ENCODE data around the gene CNTNAP2.

CNTNAP2 gene

GRCh38 chr7:146116521-146117222 is at the start of gene CNTNAP2:
TSS of gene CNTNAP2 (plus strand) at chr7:146116801. CDS start at chr7:146116877, 76 bp downstream.
- DNase-seq (ENCODE audit: low spot score), result peak; percentile 67

- peak; percentile 34 for DNase-seq (ENCODE audit: low spot score)
These were observed 48.7 kb upstream of the CNTNAP2 start for GRCh38 chr7:146067880-146068279.

- no peak for DNase-seq (ENCODE audit: low spot score)
These were observed 42.3 kb upstream of the CNTNAP2 start for GRCh38 chr7:146074195-146074765.

- DNase-seq (ENCODE audit: low spot score), result no peak
These were observed 40.3 kb upstream of the CNTNAP2 start for GRCh38 chr7:146076344-146076743.

GRCh38 chr7:146084086-146084485 is 32.5 kb upstream of the CNTNAP2 start:
- no peak for DNase-seq (ENCODE audit: low spot score)

GRCh38 chr7:146090023-146090645 is 26.5 kb upstream of the CNTNAP2 start:
- DNase-seq (ENCODE audit: low spot score), result peak; percentile 6

- no peak for DNase-seq (ENCODE audit: low spot score)
These were observed 22.2 kb upstream of the CNTNAP2 start for GRCh38 chr7:146094356-146094755.

- DNase-seq (ENCODE audit: low spot score), result no peak
These were observed 19.6 kb upstream of the CNTNAP2 start for GRCh38 chr7:146096994-146097393.

- no peak for DNase-seq (ENCODE audit: low spot score)
These were observed 10.3 kb upstream of the CNTNAP2 start for GRCh38 chr7:146106319-146106718.

- DNase-seq (ENCODE audit: low spot score), result no peak
These were observed 3.8 kb upstream of the CNTNAP2 start for GRCh38 chr7:146112755-146113154.

- DNase-seq (ENCODE audit: low spot score), result no peak
These were observed 1.1 kb upstream of the CNTNAP2 start for GRCh38 chr7:146115548-146115850.

- DNase-seq (ENCODE audit: low spot score), result peak; percentile 61
These were observed 615 bp upstream of the CNTNAP2 start for GRCh38 chr7:146115851-146116520.

GRCh38 chr7:146117576-146117975 is 975 bp downstream of the CNTNAP2 start:
- no peak for DNase-seq (ENCODE audit: low spot score)

- DNase-seq (ENCODE audit: low spot score), result no peak
These were observed 2.4 kb downstream of the CNTNAP2 start for GRCh38 chr7:146119002-146119401.

GRCh38 chr7:146123715-146124114 is 7.1 kb downstream of the CNTNAP2 start:
- no peak for DNase-seq (ENCODE audit: low spot score)

GRCh38 chr7:146126767-146127509 is 10.3 kb downstream of the CNTNAP2 start:
- DNase-seq (ENCODE audit: low spot score), result no peak

- DNase-seq (ENCODE audit: low spot score), result no peak
These were observed 12.7 kb downstream of the CNTNAP2 start for GRCh38 chr7:146129296-146129695.

- DNase-seq (ENCODE audit: low spot score), result no peak
These were observed 13.4 kb downstream of the CNTNAP2 start for GRCh38 chr7:146129997-146130396.

GRCh38 chr7:146131701-146132100 is 15.1 kb downstream of the CNTNAP2 start:
- no peak for DNase-seq (ENCODE audit: low spot score)

GRCh38 chr7:146136357-146136875 is 19.8 kb downstream of the CNTNAP2 start:
- DNase-seq (ENCODE audit: low spot score), result no peak

- DNase-seq (ENCODE audit: low spot score), result peak; percentile 31
These were observed 22.3 kb downstream of the CNTNAP2 start for GRCh38 chr7:146138926-146139325.
